ENCODE results near the gene GSTM3. TPM values are rescaled to one million over a fixed set of nuclear protein-coding genes. Genes with fewer than 3 reads are reported as not detected.

Gene GSTM3
- total and polyA plus RNA-seq, 2 of the 13 experiments (the other 11 are each of a cell fraction or from before 2014, with no cell fraction given) = 127 to 142 TPM

DNA sequence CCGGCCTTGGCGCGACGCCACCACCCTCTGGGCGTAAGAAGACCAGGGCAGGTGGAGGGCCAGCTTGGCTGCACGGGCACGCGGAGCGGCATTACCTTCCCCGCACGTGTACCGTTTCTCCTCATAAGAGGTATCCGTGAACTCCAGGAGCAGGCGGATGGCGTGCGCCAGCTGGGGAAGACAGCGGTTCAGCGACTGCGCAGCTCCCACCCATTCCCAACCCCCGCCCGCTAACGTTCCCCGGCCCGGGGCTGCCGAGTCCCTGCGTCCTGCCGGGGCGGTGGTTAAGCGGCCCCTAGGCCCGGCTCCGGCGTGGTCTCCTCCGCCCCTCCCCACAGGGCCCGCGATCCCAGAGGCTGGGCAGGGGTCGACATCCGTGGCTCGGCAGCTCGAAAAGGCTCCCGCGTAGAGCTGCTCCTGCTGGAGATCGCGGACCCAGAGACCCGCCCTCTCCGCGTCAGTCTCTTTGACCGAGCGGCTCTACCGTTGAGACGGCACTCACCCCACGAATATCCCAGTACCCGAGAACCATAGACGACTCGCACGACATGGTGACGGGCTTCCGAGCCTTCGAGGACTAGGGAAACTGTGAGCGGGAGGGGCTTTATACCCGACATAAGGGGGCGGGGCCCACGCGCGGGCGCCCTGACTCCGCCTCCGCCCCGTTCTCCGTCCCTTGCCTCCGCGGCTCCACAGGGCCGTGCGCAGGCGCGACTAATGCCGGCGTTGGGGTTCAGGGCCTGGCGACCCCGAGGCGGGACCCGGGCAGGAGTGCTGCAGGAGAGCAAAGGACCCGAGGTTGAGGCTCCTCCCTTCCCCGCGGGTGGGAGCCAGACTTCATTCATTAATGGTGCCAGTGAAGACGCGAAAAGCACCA is 862 bp downstream of the GSTM3 start (continued):
- TF ChIP-seq WIZ (CRISPR knock-in tag; IDR thresholded peaks at IDR 0.05) (peak; percentile 93), ADNP (CRISPR knock-in tag; IDR thresholded peaks at IDR 0.05) (no peak), SNRNP70 (IDR thresholded peaks at IDR 0.05; ENCODE audit: low read depth, low read length) (no peak), ZNF746 (CRISPR knock-in tag; IDR thresholded peaks at IDR 0.05) (peak; percentile 53), RBM22 (optimal IDR thresholded peaks at IDR 0.05; ENCODE audit: low read length) (no peak), TSC22D2 (CRISPR knock-in tag; IDR thresholded peaks at IDR 0.05; ENCODE audit: borderline replicate concordance) (no peak), ATAD3A (CRISPR knock-in tag; IDR thresholded peaks at IDR 0.05) (no peak), GRHL1 (CRISPR knock-in tag; conservative IDR thresholded peaks at IDR 0.05) (no peak), ZNF367 (CRISPR knock-in tag; IDR thresholded peaks at IDR 0.05; ENCODE audit: borderline replicate concordance) (no peak), KLF9 (CRISPR knock-in tag; IDR thresholded peaks at IDR 0.05; ENCODE audit: low read depth) (peak; percentile 61; the same call in 1 of the 2 replicates), SOX6 (IDR thresholded peaks at IDR 0.05) (no peak), SOX6 (CRISPR knock-in tag; IDR thresholded peaks at IDR 0.05) (no peak; the same call in 1 of the 2 replicates), ZNF253 (CRISPR knock-in tag; IDR thresholded peaks at IDR 0.05; ENCODE audit: borderline replicate concordance) (no peak), JUND (CRISPR knock-in tag; IDR thresholded peaks at IDR 0.05) (no peak), ZFP36L1 (CRISPR knock-in tag; IDR thresholded peaks at IDR 0.05) (0 out of 2 replicates have a peak, but pooled peaks have one; percentile 49), ERF (CRISPR knock-in tag; IDR thresholded peaks at IDR 0.05) (peak; percentile 37; the same call in 1 of the 2 replicates), NR1H2 (CRISPR knock-in tag; IDR thresholded peaks at IDR 0.05; ENCODE audit: borderline replicate concordance, low read depth) (no peak), RARG (CRISPR knock-in tag; IDR thresholded peaks at IDR 0.05; ENCODE audit: low read depth) (no peak), SRY (CRISPR knock-in tag; IDR thresholded peaks at IDR 0.05) (peak; percentile 79; the same call in 1 of the 2 replicates), ZNF543 (CRISPR knock-in tag; IDR thresholded peaks at IDR 0.05) (peak; percentile 75; the same call in 1 of the 2 replicates), KDM1A (CRISPR knock-in tag; IDR thresholded peaks at IDR 0.05) (no peak), ZNF20 (CRISPR knock-in tag; IDR thresholded peaks at IDR 0.05) (no peak)
- TF ChIP-seq, protein P1, sequence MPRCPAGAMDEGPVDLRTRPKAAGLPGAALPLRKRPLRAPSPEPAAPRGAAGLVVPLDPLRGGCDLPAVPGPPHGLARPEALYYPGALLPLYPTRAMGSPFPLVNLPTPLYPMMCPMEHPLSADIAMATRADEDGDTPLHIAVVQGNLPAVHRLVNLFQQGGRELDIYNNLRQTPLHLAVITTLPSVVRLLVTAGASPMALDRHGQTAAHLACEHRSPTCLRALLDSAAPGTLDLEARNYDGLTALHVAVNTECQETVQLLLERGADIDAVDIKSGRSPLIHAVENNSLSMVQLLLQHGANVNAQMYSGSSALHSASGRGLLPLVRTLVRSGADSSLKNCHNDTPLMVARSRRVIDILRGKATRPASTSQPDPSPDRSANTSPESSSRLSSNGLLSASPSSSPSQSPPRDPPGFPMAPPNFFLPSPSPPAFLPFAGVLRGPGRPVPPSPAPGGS (CRISPR knock-in tag; IDR thresholded peaks at IDR 0.05) = no peak
- TF ChIP-seq, protein P2, sequence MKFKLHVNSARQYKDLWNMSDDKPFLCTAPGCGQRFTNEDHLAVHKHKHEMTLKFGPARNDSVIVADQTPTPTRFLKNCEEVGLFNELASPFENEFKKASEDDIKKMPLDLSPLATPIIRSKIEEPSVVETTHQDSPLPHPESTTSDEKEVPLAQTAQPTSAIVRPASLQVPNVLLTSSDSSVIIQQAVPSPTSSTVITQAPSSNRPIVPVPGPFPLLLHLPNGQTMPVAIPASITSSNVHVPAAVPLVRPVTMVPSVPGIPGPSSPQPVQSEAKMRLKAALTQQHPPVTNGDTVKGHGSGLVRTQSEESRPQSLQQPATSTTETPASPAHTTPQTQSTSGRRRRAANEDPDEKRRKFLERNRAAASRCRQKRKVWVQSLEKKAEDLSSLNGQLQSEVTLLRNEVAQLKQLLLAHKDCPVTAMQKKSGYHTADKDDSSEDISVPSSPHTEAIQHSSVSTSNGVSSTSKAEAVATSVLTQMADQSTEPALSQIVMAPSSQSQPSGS (CRISPR knock-in tag; IDR thresholded peaks at IDR 0.05) = no peak
- TF ChIP-seq, protein P3, sequence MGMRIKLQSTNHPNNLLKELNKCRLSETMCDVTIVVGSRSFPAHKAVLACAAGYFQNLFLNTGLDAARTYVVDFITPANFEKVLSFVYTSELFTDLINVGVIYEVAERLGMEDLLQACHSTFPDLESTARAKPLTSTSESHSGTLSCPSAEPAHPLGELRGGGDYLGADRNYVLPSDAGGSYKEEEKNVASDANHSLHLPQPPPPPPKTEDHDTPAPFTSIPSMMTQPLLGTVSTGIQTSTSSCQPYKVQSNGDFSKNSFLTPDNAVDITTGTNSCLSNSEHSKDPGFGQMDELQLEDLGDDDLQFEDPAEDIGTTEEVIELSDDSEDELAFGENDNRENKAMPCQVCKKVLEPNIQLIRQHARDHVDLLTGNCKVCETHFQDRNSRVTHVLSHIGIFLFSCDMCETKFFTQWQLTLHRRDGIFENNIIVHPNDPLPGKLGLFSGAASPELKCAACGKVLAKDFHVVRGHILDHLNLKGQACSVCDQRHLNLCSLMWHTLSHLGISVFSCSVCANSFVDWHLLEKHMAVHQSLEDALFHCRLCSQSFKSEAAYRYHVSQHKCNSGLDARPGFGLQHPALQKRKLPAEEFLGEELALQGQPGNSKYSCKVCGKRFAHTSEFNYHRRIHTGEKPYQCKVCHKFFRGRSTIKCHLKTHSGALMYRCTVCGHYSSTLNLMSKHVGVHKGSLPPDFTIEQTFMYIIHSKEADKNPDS (CRISPR knock-in tag; IDR thresholded peaks at IDR 0.05) = no peak

All from HepG2 (cell line).